ENCODE measurements around the gene UCK1.

UCK1 gene

GRCh38 chr9:131475111-131475955, 55.7 kb downstream of the UCK1 start:
- DNase-seq, result no peak

- no peak for DNase-seq
Observed at GRCh38 chr9:131474711-131475110, 56.4 kb downstream of the UCK1 start.

GRCh38 chr9:131473891-131474290, 57.2 kb downstream of the UCK1 start:
- no peak for DNase-seq
